ENCODE measurements around the gene PRR12.

DNA sequence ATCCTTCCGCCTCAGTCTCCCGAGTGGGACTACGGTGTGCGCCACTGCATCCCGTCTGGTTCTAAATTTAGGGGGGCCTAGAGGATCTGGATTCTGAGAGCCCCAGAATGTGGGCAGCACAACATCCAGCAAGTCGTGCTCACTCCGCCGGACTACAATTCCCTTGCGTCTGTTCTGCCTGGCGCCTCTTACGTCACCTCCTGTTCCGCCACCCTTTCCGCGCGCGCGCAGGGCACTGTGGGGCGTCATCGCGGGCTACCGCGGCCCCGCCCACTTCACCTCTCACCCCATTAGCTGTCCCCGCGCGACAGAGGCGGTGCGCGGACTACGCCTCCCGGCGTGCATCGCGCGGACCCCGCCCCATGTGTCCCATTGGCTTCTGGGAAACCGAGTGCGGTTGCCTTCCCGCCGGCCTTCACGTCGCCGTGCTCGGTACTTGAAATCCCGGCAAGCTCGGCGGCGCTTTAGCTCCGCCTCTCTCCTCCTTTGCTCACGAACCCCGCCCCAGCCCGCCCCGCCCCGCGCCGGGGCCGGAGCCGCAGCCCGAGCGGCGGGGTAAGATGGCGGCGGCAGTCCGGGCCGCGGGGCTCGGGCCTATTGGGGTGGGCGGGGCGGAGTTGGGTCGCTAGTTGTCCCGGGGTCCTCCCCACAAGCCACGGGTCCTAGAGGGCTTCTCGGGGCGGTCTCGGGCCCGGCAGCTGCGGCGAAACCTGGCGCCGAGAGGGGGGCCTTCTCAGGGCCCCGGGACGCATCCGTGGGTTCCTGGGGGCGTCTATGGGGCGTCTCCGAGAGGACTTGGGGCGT, 50.9 kb downstream of the PRR12 start, which contains the start of gene SCAF1:
- peak; percentile 97 to 99 for TF ChIP-seq POLR2A (IDR thresholded peaks at IDR 0.05)
- TF ChIP-seq, protein P1, sequence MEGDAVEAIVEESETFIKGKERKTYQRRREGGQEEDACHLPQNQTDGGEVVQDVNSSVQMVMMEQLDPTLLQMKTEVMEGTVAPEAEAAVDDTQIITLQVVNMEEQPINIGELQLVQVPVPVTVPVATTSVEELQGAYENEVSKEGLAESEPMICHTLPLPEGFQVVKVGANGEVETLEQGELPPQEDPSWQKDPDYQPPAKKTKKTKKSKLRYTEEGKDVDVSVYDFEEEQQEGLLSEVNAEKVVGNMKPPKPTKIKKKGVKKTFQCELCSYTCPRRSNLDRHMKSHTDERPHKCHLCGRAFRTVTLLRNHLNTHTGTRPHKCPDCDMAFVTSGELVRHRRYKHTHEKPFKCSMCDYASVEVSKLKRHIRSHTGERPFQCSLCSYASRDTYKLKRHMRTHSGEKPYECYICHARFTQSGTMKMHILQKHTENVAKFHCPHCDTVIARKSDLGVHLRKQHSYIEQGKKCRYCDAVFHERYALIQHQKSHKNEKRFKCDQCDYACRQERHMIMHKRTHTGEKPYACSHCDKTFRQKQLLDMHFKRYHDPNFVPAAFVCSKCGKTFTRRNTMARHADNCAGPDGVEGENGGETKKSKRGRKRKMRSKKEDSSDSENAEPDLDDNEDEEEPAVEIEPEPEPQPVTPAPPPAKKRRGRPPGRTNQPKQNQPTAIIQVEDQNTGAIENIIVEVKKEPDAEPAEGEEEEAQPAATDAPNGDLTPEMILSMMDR (IDR thresholded peaks at IDR 0.05): peak in 1 of 5 experiments; percentile 33

Data from tibial nerve (tissue), 3 donors.